CD4-positive, alpha-beta memory T cell (primary cell): ENCODE data around the gene HNMT. TPM values are rescaled to one million over a fixed set of nuclear protein-coding genes. Genes with fewer than 3 reads are reported as not detected.

Experiments used
- CTCF ChIA-PET: fragments of 350-600 bp; sonication (Branson Sonifier 250); formaldehyde crosslinking; loops from one replicate; lab custom pipeline; 2021; ENCODE audit warnings: inconsistent platforms; ENCODE audit not compliant: partially characterized antibody; lab: Charles Lee
- POLR2A ChIA-PET: fragments of 350-600 bp; sonication (Branson Sonifier 250); formaldehyde crosslinking; loops from one replicate; lab custom pipeline; 2021; ENCODE audit not compliant: partially characterized antibody; lab: Charles Lee
- DNase-seq, 5 donors: peaks; one replicate each; pipeline versions ENCODE4 v3.0.0 to v3.0.0-alpha.2; 2020 to 2022; ENCODE audit warnings: mixed read lengths in 1 of 5
- H3K27ac ChIP-seq: one replicate; pipeline ENCODE4 v1.7.0; 2013; ENCODE audit warnings: low read depth, low read length
- H3K27me3 ChIP-seq: 2 replicates; pipeline ENCODE4 v1.7.0; 2013; ENCODE audit warnings: mild to moderate bottlenecking, low read length, moderate library complexity; ENCODE audit not compliant: insufficient read depth
- H3K36me3 ChIP-seq: 2 replicates; pipeline ENCODE4 v1.7.0; 2013; ENCODE audit warnings: mild to moderate bottlenecking, low read length, moderate library complexity; ENCODE audit not compliant: insufficient read depth
- H3K4me1 ChIP-seq: 2 replicates; pipeline ENCODE4 v1.7.0; 2013; ENCODE audit warnings: mild to moderate bottlenecking, low read length, moderate library complexity; ENCODE audit not compliant: insufficient read depth
- H3K4me3 ChIP-seq, 2 donors: one replicate each; pipeline ENCODE4 v1.7.0; 2013; ENCODE audit warnings: low read length in 2 of 2, mild to moderate bottlenecking in 1 of 2
- H3K9me3 ChIP-seq, 2 donors: one replicate each; pipeline ENCODE4 v1.7.0; 2013; ENCODE audit warnings: low read length in 2 of 2, control low read depth in 1 of 2; ENCODE audit not compliant: control insufficient read depth in 1 of 2
- H3K27ac Mint-ChIP-seq, 7 donors: one replicate each; pipeline ENCODE4 v1.8.0; 2020 to 2021; ENCODE audit warnings: mixed read lengths in 7 of 7, mild to moderate bottlenecking in 6 of 7, inconsistent platforms in 3 of 7, moderate library complexity in 3 of 7
- H3K27me3 Mint-ChIP-seq, 2 donors: one replicate each; pipeline ENCODE4 v1.8.0; 2020 to 2021; ENCODE audit warnings: mixed read lengths in 2 of 2
- H3K36me3 Mint-ChIP-seq, 2 donors: one replicate each; pipeline ENCODE4 v1.8.0; 2020 to 2021; ENCODE audit warnings: mixed read lengths in 2 of 2, inconsistent platforms in 1 of 2, mild to moderate bottlenecking in 1 of 2
- H3K4me1 Mint-ChIP-seq, 4 donors: one replicate each; pipeline ENCODE4 v1.8.0; 2020 to 2021; ENCODE audit warnings: mixed read lengths in 4 of 4, mild to moderate bottlenecking in 1 of 4
- H3K4me3 Mint-ChIP-seq, 8 donors: one replicate each; pipeline ENCODE4 v1.8.0; 2020 to 2021; ENCODE audit warnings: mixed read lengths in 8 of 8, mild to moderate bottlenecking in 7 of 8, moderate library complexity in 6 of 8, inconsistent platforms in 3 of 8
- H3K9me3 Mint-ChIP-seq, 8 donors: one replicate each; pipeline ENCODE4 v1.8.0; 2020 to 2021; ENCODE audit warnings: mixed read lengths in 8 of 8, mild to moderate bottlenecking in 5 of 8, inconsistent platforms in 3 of 8, moderate library complexity in 1 of 8
- intact Hi-C: fragments of 100-400 bp; cut with micrococcal nuclease; formaldehyde crosslinking; loops from one replicate; pipeline ENCODE4 v1.15.1; 2023
- polyA plus RNA-seq, 2 donors: library from polyadenylated mRNA; unstranded; fragments of 300-500 nt; fragmentation: Illumina TruSeq; gene quantifications; one replicate each; pipeline ENCODE4 v1.2.3, GENCODE V29; 2021
- total RNA-seq, 2 experiments: library from RNA; stranded (reverse); gene quantifications; one replicate each; pipeline ENCODE4 v1.2.3, GENCODE V29; 2021

The HNMT gene
- total and polyA plus RNA-seq, 4 experiments from 2014 or later, result 0.32 to 1.1 TPM; not detected in 2

DNA sequence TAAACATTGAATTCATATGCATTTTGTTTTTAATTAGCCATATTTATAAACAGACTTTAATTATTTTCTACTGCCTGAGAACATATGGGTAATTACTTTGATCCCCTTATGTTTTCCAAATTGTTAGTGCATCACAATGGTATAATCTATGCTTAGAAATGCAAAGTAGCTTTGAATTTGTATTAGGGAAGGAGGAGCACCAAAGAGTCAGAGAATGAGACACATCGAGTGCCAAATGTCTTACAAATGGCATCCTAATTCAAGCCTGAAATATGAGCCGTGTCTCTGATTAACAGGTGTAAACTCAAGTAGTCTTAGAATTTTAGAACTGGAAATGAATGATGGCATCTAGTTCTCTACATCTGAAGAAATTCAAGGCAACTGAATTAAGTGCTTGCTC lies 8.7 kb upstream of the HNMT start:
- no peaks in the 10 kb centered on the region for H3K4me1 ChIP-seq
- H3K27me3 ChIP-seq, result no peaks in the 10 kb centered on the region
- Mint-ChIP-seq H3K27ac (no peak overlapping the region), H3K27me3 (no peaks in the 10 kb centered on the region), H3K4me1 (peaks cover 0 to 2% (median under 1%) of the 10 kb centered on the region in 4 donors), H3K36me3 (no peaks in the 10 kb centered on the region), H3K9me3 (peaks cover 0 to 1% (median 0%) of the 10 kb centered on the region in 8 donors), H3K4me3 (no peak overlapping the region)
- intact Hi-C loops, result no loop called here
- H3K36me3 ChIP-seq, result no peaks in the 10 kb centered on the region
- ChIA-PET CTCF (no interaction called here), POLR2A (no interaction called here)
- DNase-seq, result no peak
- no peak overlapping the region for H3K27ac ChIP-seq
- H3K4me3 ChIP-seq, result no peak overlapping the region
- H3K9me3 ChIP-seq, result no peaks in the 10 kb centered on the region

- no peaks in the 10 kb centered on the region for H3K27me3 Mint-ChIP-seq
- Histone ChIP-seq H3K4me3 (no peak overlapping the region), H3K4me1 (no peaks in the 10 kb centered on the region), H3K36me3 (no peaks in the 10 kb centered on the region), H3K27ac (no peak overlapping the region), H3K9me3 (no peaks in the 10 kb centered on the region), H3K27me3 (no peaks in the 10 kb centered on the region)
- no peak overlapping the region for H3K27ac Mint-ChIP-seq
- intact Hi-C loops, result no loop called here
- POLR2A ChIA-PET, result no interaction called here
- H3K4me3 Mint-ChIP-seq, result no peak overlapping the region
- H3K9me3 Mint-ChIP-seq, result peaks cover 0 to 3% (median 0%) of the 10 kb centered on the region in 8 donors
- no peak for DNase-seq
- no peaks in the 10 kb centered on the region for H3K36me3 Mint-ChIP-seq
- CTCF ChIA-PET, result no interaction called here
- peaks cover 0 to 1% (median under 1%) of the 10 kb centered on the region in 4 donors for H3K4me1 Mint-ChIP-seq
These were observed 7.2 kb upstream of the HNMT start for GRCh38 chr2:137957033-137957432.

DNA sequence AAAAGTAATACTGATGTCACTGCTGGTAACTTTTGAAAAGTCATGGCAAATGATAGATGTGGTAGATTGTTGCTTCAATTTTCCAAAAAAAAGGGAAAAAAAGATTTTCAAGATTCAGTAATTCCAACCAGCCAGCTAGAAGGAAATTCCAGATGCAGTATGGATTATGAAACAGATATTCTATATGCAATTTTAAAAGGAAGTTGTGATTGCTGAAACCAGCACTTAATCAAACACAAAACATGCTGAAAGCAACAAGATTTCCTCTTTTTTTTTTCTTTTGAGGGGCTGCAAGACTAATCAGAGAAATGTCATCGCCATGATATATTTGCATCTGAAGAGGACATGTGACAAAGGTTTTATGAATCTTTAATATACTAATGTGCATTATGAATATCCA lies 5.1 kb upstream of the HNMT start:
- H3K36me3 ChIP-seq, result no peaks in the 10 kb centered on the region
- intact Hi-C loops, result no loop called here
- Mint-ChIP-seq H3K9me3 (peaks cover 0 to 3% (median 0%) of the 10 kb centered on the region in 8 donors), H3K27me3 (no peaks in the 10 kb centered on the region), H3K27ac (no peak overlapping the region), H3K4me1 (no peaks in the 10 kb centered on the region), H3K4me3 (no peak overlapping the region), H3K36me3 (no peaks in the 10 kb centered on the region)
- ChIA-PET POLR2A (no interaction called here), CTCF (no interaction called here)
- H3K4me1 ChIP-seq, result no peaks in the 10 kb centered on the region
- DNase-seq, result no peak
- H3K9me3 ChIP-seq, result no peaks in the 10 kb centered on the region
- no peak overlapping the region for H3K4me3 ChIP-seq
- H3K27ac ChIP-seq, result no peak overlapping the region
- H3K27me3 ChIP-seq, result no peaks in the 10 kb centered on the region

DNA sequence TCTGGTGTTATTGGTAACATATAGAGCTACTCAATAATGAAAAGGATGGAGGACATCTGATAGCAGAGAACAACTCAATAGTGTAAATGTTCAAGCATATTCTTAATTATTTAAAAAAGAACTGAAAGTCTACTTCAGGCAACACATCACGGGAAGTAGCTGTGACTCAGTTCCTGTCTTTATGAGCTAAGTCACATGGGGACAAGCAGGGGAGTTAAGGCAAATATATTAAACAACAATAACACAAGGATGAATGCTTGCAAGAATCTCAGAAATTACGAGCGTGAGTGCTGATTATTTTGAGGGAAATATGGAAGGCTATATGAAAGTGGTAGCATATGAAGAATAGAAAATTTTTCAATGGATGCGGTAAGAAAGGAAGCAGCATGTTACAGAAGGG lies 4.0 kb upstream of the HNMT start:
- no peak overlapping the region for H3K4me3 ChIP-seq
- ChIA-PET CTCF (no interaction called here), POLR2A (no interaction called here)
- Mint-ChIP-seq H3K27me3 (no peaks in the 10 kb centered on the region), H3K36me3 (no peaks in the 10 kb centered on the region), H3K27ac (no peak overlapping the region), H3K9me3 (peaks cover 0 to 3% (median 0%) of the 10 kb centered on the region in 8 donors), H3K4me3 (no peak overlapping the region), H3K4me1 (peaks cover 0 to 1% (median 0%) of the 10 kb centered on the region in 4 donors)
- intact Hi-C loops, result no loop called here
- no peaks in the 10 kb centered on the region for H3K36me3 ChIP-seq
- no peak overlapping the region for H3K27ac ChIP-seq
- no peaks in the 10 kb centered on the region for H3K4me1 ChIP-seq
- DNase-seq, result no peak
- H3K27me3 ChIP-seq, result no peaks in the 10 kb centered on the region
- H3K9me3 ChIP-seq, result no peaks in the 10 kb centered on the region

- no peaks in the 10 kb centered on the region for H3K4me1 ChIP-seq
- ChIA-PET POLR2A (no interaction called here), CTCF (no interaction called here)
- peaks cover 0 to 1% (median 0%) of the 10 kb centered on the region in 4 donors for H3K4me1 Mint-ChIP-seq
- no peak for DNase-seq
- no peaks in the 10 kb centered on the region for H3K36me3 Mint-ChIP-seq
- intact Hi-C loops, result no loop called here
- no peak overlapping the region for H3K4me3 ChIP-seq
- H3K9me3 ChIP-seq, result no peaks in the 10 kb centered on the region
- no peaks in the 10 kb centered on the region for H3K36me3 ChIP-seq
- no peak overlapping the region for H3K27ac Mint-ChIP-seq
- no peaks in the 10 kb centered on the region for H3K27me3 ChIP-seq
- H3K27ac ChIP-seq, result no peak overlapping the region
- no peaks in the 10 kb centered on the region for H3K27me3 Mint-ChIP-seq
- no peak overlapping the region for H3K4me3 Mint-ChIP-seq
- peaks cover 0 to 3% (median 0%) of the 10 kb centered on the region in 8 donors for H3K9me3 Mint-ChIP-seq
These were observed 2.7 kb upstream of the HNMT start for GRCh38 chr2:137961602-137962001.

GRCh38 chr2:137963535-137964065 lies 673 bp upstream of the HNMT start:
- Mint-ChIP-seq H3K27ac (no peak overlapping the region), H3K27me3 (no peaks in the 10 kb centered on the region), H3K4me3 (no peak overlapping the region), H3K9me3 (peaks cover 0 to 3% (median 0%) of the 10 kb centered on the region in 8 donors), H3K36me3 (no peaks in the 10 kb centered on the region), H3K4me1 (peaks cover 0 to 1% (median 0%) of the 10 kb centered on the region in 4 donors)
- ChIA-PET POLR2A (no interaction called here), CTCF (interaction anchor here (0.6 kb wide), 1 partner anchor 354 kb away, joined by 3 read pairs; no protein-coding TSS in a partner anchor)
- Histone ChIP-seq H3K36me3 (no peaks in the 10 kb centered on the region), H3K27ac (no peak overlapping the region), H3K4me1 (no peaks in the 10 kb centered on the region), H3K27me3 (no peaks in the 10 kb centered on the region), H3K9me3 (no peaks in the 10 kb centered on the region), H3K4me3 (no peak overlapping the region)
- DNase-seq, result no peak
- intact Hi-C loops, result no loop called here

GRCh38 chr2:137964859-137965459 lies 686 bp downstream of the HNMT start:
- intact Hi-C loops, result no loop called here
- H3K4me3 Mint-ChIP-seq, result no peak overlapping the region
- Histone ChIP-seq H3K4me1 (no peaks in the 10 kb centered on the region), H3K27ac (no peak overlapping the region), H3K27me3 (no peaks in the 10 kb centered on the region), H3K9me3 (no peaks in the 10 kb centered on the region), H3K4me3 (no peak overlapping the region), H3K36me3 (no peaks in the 10 kb centered on the region)
- CTCF ChIA-PET, result no interaction called here
- DNase-seq, result no peak
- peaks cover 0 to 2% of the 10 kb centered on the region in 2 donors for H3K27me3 Mint-ChIP-seq
- no peak overlapping the region for H3K27ac Mint-ChIP-seq
- H3K9me3 Mint-ChIP-seq, result peaks cover 0 to 3% (median 0%) of the 10 kb centered on the region in 8 donors
- POLR2A ChIA-PET, result no interaction called here
- H3K36me3 Mint-ChIP-seq, result no peaks in the 10 kb centered on the region
- peaks cover 0 to 1% (median 0%) of the 10 kb centered on the region in 4 donors for H3K4me1 Mint-ChIP-seq
